Lower lobe of right lung (tissue), 2 donors: ENCODE data around the gene HNRNPK. TPM values are rescaled to one million over a fixed set of nuclear protein-coding genes. Genes with fewer than 3 reads are reported as not detected.
A peak's percentile ranks its signal among the peaks of the same experiment; 100 is the strongest.

Experiments
- ATAC-seq, 2 donors: fragments of 200-7000 bp; cut with Tn5 transposase; one replicate each; pipeline ENCODE4 v1.9.1; 2020 to 2022; ENCODE audit warnings: mild to moderate bottlenecking in 2 of 2, moderate library complexity in 2 of 2
- DNase-seq: peaks from one replicate; pipeline ENCODE4 v3.0.0-alpha.2; 2020
- H3K27ac ChIP-seq: fragments of 200-600 bp; one replicate; pipeline ENCODE4 v1.8.0; 2022
- H3K27me3 ChIP-seq: fragments of 200-600 bp; one replicate; pipeline ENCODE4 v1.8.0; 2022; ENCODE audit warnings: low read depth
- H3K36me3 ChIP-seq: fragments of 200-600 bp; one replicate; pipeline ENCODE4 v1.8.0; 2022; ENCODE audit warnings: mild to moderate bottlenecking
- H3K4me1 ChIP-seq: fragments of 200-600 bp; one replicate; pipeline ENCODE4 v1.8.0; 2022
- H3K4me3 ChIP-seq: fragments of 200-600 bp; one replicate; pipeline ENCODE4 v1.8.0; 2022; ENCODE audit warnings: mild to moderate bottlenecking
- H3K9me3 ChIP-seq: fragments of 200-600 bp; one replicate; pipeline ENCODE4 v1.8.0; 2022
- intact Hi-C: fragments of 100-400 bp; cut with DNase I; formaldehyde crosslinking; loops from one replicate; pipeline ENCODE4 v1.11.0; 2022
- total RNA-seq: library from RNA; stranded (reverse); fragmentation: NEBNext Ultra II Directional; extraction: Animal tissue kit (Norgen Biotek cat#: 25700); gene quantifications from one replicate; pipeline ENCODE4 v1.2.1, GENCODE V29; 2021
- TF ChIP-seq, protein P1 (sequence below): fragments of 200-600 bp; IDR thresholded peaks from one replicate; pipeline ENCODE4 v1.8.0; 2022; ENCODE audit warnings: antibody characterized with exemption, mild to moderate bottlenecking
- donor health status: DM: no; HTN: yes; CAD: no; lungs with severe emphysema.

The HNRNPK gene
- total RNA-seq, 1 donor from 2014 or later, result 390 TPM

DNA sequence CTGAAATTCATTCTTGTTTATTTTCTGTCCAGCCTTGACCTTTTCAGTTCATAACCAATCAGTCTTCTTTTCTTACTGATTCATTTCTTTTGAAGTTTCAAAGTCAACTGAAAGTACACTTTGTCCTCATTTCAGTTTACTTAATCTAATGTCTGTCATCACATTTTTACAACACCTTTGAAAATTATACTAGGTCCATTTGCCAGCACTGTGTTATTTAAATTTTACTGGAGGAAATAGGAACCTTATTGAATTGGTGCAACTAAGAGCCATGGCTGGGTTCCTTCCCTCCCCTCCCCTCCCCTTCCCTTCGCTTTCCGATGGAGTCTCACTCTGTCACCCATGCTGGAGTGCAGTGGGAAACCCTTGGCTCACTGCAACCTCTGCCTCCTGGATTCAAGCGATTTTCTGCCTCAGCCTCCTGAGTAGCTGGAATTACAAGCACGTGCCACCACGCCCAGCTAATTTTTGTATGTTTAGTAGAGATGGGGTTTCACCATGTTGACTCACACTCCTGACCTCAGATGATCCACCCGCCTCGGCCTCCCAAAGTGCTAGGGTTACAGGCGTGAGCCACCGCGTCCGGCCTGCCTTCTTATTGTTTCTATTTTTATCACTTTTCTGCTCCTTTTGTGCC is 6.9 kb upstream of the HNRNPK start:
- no peak for DNase-seq
- intact Hi-C loops, result no loop called here
- no peak overlapping the region for H3K27ac ChIP-seq

DNA sequence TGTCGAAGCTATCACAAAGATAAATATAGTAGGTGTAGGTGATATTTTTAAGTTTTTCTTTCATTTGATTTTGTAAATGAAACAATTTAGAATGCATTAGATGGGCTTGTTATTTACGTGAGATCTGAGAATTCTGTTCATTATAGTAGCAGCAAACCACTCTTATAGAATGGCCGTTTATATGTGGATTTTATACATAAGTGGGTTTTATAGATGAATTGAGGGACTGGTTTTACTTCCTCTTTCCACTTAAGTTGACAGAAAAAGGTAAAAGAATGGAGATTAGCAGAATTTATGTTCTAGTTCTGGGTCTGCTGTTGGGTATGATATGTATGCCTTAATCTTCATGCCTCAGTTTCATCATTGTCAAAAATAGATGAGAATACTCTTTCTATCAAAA is 6.2 kb upstream of the HNRNPK start:
- Histone ChIP-seq H3K27ac (no peak overlapping the region), H3K4me1 (peaks cover 20% of the 10 kb centered on the region), H3K27me3 (no peaks in the 10 kb centered on the region), H3K36me3 (peaks cover 11% of the 10 kb centered on the region), H3K9me3 (no peaks in the 10 kb centered on the region), H3K4me3 (no peak overlapping the region)
- intact Hi-C loops, result no loop called here
- ATAC-seq, result no peak
- no peak for DNase-seq
- TF ChIP-seq, protein P1, sequence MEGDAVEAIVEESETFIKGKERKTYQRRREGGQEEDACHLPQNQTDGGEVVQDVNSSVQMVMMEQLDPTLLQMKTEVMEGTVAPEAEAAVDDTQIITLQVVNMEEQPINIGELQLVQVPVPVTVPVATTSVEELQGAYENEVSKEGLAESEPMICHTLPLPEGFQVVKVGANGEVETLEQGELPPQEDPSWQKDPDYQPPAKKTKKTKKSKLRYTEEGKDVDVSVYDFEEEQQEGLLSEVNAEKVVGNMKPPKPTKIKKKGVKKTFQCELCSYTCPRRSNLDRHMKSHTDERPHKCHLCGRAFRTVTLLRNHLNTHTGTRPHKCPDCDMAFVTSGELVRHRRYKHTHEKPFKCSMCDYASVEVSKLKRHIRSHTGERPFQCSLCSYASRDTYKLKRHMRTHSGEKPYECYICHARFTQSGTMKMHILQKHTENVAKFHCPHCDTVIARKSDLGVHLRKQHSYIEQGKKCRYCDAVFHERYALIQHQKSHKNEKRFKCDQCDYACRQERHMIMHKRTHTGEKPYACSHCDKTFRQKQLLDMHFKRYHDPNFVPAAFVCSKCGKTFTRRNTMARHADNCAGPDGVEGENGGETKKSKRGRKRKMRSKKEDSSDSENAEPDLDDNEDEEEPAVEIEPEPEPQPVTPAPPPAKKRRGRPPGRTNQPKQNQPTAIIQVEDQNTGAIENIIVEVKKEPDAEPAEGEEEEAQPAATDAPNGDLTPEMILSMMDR, result no peak

More for the DNA sequence above, 6.9 kb upstream of the HNRNPK start:
- no peak overlapping the region for H3K4me3 ChIP-seq
- H3K36me3 ChIP-seq, result peaks cover 11% of the 10 kb centered on the region
- peaks cover 15% of the 10 kb centered on the region for H3K4me1 ChIP-seq
- H3K9me3 ChIP-seq, result no peaks in the 10 kb centered on the region
- TF ChIP-seq, protein P1, result no peak
- H3K27me3 ChIP-seq, result no peaks in the 10 kb centered on the region
- ATAC-seq, result peak in 1 of 2 donors; percentile 51

DNA sequence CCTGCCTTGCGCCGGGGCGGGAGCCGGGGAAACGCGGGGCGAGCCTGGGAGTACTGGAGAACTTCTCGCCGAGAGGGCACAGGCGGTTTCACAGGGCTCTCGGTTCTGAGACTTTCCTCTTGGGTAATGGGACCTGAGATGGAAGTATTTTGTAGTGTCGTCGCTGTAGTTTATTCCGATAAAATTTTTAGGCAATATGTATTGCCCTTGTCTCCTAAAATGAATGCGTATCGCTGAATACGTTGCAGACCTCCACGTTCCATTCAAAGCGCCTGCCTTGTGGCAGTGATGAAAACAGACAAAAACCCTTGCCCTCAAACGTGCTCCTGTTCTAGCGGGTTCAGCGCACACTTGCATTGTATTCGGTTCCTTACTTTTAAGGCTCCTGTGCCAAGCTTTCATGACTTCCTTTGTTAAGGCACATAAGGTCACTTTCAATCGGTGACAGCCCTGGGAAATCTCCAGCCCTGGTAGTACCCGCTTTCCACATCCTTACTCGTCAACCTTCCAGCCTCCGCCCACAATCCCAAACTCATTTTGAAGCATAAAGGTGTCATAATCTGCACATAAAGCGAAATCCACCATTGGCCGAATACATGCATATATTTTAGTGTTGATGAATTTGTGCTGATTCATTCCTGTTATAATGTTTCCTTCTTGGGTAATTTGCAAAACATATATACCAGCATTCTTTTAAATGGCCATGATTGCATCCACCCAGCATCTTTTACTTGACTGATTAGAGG is 1.3 kb upstream of the HNRNPK start:
- intact Hi-C loops, result no loop called here
- peaks cover 18% of the 10 kb centered on the region for H3K36me3 ChIP-seq
- peaks cover 34% of the 10 kb centered on the region for H3K4me1 ChIP-seq
- H3K27ac ChIP-seq, result peak overlapping the region; percentile 97
- ATAC-seq (no peak), DNase-seq (no peak)
- peak overlapping the region; percentile 92 for H3K4me3 ChIP-seq
- no peaks in the 10 kb centered on the region for H3K27me3 ChIP-seq
- TF ChIP-seq, protein P1, result no peak
- no peaks in the 10 kb centered on the region for H3K9me3 ChIP-seq

DNA sequence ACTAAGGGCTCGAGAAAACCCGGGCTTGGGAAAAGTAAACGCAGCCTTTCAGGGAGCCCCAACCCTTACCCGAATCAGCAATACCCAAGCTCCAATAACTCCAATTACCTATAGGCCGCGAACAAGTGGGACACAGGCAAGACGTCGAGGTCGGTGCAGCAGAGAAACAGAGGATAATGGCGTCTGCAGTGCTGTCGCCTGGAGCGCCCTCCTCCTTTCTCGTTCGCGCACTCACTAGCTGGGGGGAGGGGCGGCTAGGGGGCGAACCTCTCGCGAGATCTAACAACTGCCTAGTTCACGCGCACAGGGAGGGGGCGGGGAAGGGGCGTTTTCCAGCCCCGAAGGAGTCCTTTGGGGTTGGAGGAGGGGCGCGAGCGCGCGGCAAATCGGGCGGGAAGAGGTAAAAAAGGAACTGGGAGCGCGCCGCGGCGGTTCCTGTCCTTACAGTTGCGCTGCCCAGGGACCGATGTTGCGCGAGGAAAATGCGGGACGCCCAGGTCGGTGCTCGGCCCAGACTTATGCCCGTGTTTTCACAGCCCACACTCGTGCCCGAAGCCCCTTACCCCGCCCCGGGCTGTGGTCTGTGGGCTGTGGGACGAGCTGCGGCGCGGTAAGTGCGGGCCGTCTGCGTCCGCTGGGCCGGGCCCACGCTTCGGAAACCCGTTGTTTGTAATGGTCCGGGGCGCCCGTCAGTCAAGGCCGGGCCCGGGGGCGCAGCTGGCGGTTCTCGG is 545 bp upstream of the HNRNPK start, which contains the start of gene RMI1:
RMI1 (plus strand) TSS at position 411 of the 731 bp plus-strand sequence. CDS start 20,182 bp downstream, outside the sequence.
- Histone ChIP-seq H3K4me1 (peaks cover 42% of the 10 kb centered on the region), H3K36me3 (peaks cover 25% of the 10 kb centered on the region), H3K9me3 (no peaks in the 10 kb centered on the region), H3K27me3 (no peaks in the 10 kb centered on the region), H3K4me3 (peak within 1 kb of the TSS; percentile 92), H3K27ac (peak within 1 kb of the TSS; percentile 97)
- intact Hi-C loops, result no loop called here
- ATAC-seq (peak; percentile 94 to 97), DNase-seq (peak; percentile 100)
- TF ChIP-seq, protein P1, result no peak

DNA sequence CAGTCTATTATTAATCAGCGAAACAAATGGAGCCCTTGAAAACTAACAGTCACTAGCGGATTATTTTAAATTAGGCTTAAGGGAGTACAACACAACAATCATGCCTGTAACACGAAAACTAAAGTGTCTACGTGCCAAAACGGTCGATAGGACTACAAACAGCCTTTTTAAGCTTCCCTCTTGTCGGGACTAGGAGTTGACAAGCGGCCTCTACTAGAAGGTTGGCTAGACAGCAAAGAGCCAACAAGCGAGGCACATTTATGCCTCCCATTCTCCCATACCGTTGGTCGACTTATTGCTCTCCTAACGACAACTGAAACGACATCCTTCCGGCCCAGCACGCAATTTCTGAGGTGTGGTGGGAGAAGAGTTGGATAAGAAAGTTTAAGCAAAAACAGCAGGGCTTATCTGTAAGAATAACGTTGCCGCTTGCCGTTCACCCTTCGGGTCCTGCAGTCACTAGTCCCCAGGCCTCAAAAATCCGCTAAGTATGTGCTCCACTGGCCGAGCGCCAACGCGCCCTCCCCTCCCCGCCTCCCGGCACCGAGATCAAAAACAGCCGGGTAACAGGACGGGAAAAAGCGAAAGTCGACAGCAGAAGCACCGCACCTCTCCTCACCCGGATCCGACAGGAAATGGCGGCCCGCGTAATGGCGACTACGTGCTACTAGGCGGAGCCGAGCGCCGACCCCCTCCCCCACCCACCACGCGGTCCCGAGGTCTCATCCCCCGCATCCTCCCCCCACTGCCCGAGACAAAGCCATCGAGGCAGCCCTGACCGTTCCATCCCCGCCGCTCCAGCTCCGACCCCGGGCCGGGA is 813 bp downstream of the HNRNPK start:
- peaks cover 39% of the 10 kb centered on the region for H3K36me3 ChIP-seq
- DNase-seq, result peak; percentile 91
- ATAC-seq, result peak; percentile 79 to 80
- H3K4me3 ChIP-seq, result peak overlapping the region; percentile 92
- TF ChIP-seq, protein P1, result no peak
- intact Hi-C loops, result no loop called here
- H3K27ac ChIP-seq, result peak overlapping the region; percentile 97
- no peaks in the 10 kb centered on the region for H3K9me3 ChIP-seq
- H3K4me1 ChIP-seq, result peaks cover 55% of the 10 kb centered on the region
- no peaks in the 10 kb centered on the region for H3K27me3 ChIP-seq
